ENCODE measurements around the gene PPP1R14C. TPM values are rescaled to one million over a fixed set of nuclear protein-coding genes. Genes with fewer than 3 reads are reported as not detected.

The PPP1R14C gene
- total RNA-seq, 4 donors from 2014 or later, result 0.34 TPM; not detected in 3

DNA sequence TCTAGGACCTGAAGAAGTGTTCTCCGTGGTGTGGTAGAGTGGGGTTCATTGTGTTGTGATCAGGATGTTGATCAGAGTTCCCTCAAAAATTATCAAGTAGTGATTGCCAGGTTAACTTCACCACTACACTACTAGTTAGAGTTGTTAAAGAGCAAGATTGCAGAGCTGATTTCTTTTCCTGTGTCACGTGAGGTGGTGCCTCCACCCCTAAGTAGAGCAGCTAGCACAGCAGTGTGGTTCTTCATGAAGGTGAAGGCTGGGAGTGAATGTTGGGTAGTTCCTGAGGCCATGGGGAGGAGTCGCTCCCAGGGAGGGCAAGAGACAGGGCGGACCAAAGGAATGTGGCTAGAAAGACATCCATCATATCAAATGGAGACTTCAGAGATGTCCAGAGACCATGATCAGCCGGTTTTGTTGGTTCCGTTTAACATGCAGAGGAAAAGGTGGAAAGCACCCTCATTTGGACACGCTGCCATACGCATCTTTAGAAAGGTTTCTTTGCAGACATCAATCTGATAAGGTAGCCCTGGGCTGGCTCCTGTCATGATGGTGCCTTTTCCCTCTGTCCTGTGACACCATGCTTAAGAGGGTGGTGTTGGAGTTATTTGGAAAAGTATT, 146.7 kb downstream of the PPP1R14C start:
- TF ChIP-seq, protein P1, sequence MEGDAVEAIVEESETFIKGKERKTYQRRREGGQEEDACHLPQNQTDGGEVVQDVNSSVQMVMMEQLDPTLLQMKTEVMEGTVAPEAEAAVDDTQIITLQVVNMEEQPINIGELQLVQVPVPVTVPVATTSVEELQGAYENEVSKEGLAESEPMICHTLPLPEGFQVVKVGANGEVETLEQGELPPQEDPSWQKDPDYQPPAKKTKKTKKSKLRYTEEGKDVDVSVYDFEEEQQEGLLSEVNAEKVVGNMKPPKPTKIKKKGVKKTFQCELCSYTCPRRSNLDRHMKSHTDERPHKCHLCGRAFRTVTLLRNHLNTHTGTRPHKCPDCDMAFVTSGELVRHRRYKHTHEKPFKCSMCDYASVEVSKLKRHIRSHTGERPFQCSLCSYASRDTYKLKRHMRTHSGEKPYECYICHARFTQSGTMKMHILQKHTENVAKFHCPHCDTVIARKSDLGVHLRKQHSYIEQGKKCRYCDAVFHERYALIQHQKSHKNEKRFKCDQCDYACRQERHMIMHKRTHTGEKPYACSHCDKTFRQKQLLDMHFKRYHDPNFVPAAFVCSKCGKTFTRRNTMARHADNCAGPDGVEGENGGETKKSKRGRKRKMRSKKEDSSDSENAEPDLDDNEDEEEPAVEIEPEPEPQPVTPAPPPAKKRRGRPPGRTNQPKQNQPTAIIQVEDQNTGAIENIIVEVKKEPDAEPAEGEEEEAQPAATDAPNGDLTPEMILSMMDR (IDR thresholded peaks at IDR 0.05; ENCODE audit: low read depth), result no peak

DNA sequence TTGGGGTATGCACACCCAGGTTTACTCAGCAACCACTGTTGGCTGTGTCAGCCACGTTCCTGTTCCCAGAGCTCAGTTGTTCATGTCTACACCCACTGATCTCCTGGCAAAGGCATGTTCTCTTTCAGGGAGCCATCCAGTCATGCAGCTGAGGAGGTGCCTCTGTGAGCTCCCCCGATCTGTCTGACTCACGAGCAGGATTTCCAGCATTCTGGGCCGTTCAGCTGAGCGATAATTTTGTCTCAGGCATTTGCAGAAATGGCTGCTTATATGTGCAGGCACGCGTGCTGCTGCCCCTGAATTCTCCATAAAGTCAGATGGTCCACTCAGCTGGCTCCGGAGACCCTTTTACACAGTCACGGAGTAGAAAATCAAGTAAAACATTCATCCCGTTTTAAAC, 147.6 kb downstream of the PPP1R14C start:
- TF ChIP-seq, protein P1 (IDR thresholded peaks at IDR 0.05; ENCODE audit: low read depth), result no peak

DNA sequence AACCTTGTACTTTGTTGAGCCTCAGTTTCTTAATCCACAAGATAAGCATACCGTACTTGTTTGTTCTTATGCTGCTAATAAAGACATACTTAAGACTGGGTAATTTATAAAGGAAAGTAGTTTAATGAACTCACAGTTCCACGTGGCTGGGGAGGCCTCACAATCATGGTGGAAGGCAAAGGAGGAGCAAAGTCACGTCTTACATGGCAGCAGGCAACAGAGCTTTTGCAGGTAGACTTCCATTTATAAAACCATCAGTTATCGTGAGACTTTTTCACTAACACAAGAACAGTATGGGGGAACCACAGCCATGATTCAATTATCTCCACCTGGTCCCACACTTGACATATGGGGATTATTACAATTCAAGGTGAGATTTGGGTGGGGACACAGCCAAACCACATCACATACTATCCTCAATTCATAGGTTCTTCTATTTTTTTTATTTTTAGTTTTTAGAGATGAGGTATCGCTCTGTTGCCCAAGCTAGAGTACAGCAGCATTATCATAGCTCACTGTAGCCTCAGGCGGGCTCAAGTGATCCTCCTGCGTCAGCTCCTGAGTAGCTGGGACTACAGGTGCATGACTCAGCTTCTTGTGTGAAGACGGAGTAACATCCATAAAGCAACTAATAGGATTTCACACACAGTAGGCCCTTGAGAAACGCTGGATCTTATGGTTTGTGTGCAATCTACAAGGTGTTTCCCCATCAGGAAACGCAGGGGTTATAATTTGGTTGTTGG, 149.3 kb downstream of the PPP1R14C start:
- TF ChIP-seq, protein P1 (IDR thresholded peaks at IDR 0.05; ENCODE audit: low read depth), result no peak

DNA sequence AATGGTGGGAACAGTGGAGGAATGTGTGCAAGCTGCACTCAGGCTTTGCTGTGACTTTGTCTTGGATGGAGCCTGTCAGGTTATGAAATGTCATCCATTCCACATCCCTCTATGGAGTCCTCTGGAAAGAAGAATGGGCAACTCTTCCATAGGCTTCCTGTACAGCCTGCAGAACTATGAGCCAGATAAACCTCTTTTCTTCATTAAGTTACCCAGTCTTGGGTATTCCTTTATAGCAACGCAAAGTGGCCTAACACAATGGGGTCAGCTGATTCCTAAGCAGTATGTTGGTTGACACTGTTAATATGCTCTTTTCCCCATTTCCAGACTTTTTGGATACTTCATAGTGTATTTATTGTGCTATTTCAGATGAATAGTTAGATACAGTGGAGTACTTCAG, 150.2 kb downstream of the PPP1R14C start:
- TF ChIP-seq, protein P1 (IDR thresholded peaks at IDR 0.05; ENCODE audit: low read depth), result no peak

DNA sequence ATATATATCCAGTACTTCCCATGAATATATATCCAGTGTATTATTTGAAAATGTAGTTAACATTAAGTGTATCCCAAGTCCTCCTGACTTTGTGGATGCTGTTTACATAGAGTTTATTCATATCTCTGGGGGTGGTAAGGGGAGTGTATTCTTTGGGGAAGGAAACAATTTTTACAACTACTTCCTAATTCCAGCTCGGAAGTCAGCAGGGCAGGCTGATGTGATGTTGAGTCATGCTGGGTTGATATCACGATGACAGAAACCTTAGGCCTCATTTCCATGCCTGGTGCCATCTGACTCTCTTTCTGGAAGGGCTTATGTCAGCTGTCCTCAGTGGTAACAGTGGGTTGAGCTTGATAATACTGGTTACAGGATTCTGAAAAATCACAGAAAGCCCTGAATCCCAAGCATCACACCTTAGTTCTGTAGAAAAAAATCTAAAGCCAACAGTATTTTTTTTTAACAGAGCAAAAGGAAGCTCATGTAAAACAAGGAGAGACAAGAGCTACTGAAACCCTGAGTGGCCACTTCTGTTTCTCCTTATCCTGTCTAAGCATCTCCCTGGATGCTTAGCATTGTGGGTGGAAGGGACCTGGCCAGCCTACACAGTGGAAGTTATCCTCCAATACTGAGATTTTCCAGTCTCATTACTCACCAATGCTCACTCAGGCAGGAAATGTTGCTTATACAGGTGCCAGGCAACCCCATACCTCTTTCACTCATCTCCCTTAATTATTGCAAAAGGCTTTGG, 150.8 kb downstream of the PPP1R14C start:
- TF ChIP-seq, protein P1 (IDR thresholded peaks at IDR 0.05; ENCODE audit: low read depth), result no peak

DNA sequence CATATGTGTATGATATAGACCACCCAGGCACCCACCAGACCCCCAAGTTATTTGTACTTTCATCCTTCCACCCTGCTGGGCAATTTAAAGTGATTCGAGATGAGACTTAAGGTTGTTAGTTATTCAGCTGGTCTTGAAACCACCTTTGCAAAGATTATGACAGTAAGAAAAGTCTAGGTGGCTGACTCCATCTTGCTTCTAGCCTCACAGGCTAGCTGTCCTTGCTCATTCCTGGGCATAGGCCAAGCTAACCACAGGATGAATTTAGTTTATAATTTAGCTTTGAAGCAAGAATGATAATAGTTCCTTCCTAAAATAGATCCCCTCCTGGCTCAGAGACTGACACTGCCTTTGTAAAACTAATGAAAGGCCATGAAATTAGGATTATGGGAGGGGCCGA, 154.0 kb downstream of the PPP1R14C start:
- TF ChIP-seq, protein P1 (IDR thresholded peaks at IDR 0.05; ENCODE audit: low read depth), result no peak
